ENCODE data around the gene ZFYVE28. TPM values are rescaled to one million over a fixed set of nuclear protein-coding genes. Genes with fewer than 3 reads are reported as not detected.

Gene ZFYVE28
- total RNA-seq, 4 donors from 2014 or later, result 20.6 to 153 (median 63.2) TPM

DNA sequence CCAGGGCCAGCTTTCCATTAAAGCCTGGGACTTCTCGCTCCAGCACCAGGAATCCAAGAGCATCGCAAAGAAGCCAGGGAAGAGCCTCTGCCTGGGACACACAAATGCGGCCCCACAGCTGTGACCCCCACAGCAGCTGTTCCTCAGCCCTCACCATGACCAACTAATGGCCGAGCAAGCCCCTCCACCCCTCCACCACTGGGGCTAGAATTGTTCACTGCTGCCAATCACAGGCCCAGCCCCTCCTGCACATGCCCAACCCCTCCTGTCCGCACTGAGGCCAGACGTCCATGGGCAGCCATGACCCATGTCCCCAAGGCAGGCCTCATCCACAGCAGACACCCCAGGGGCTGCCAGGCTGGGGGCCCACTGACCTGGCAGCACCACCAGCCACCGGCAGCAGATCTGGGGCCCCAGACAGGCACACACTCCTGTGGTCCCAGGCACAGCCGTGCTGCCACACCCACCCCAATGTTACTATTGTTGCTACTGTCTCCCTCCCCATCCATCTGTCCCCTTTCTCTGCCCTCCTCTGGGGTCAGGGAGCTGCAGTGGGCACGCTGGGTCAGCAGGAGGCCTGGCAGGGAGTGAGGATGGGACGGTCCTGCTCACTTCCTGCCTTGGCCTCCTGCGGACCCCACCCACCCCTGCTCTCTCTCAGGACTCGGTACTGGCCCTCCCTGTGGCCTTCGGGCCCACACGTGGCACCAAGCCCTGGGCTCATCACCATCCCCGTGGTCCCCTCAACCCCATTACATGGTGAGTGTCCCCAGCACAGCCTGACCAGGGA, 56.0 kb downstream of the ZFYVE28 start:
- TF ChIP-seq POLR2A (IDR thresholded peaks at IDR 0.05), result no peak
- TF ChIP-seq, protein P1, sequence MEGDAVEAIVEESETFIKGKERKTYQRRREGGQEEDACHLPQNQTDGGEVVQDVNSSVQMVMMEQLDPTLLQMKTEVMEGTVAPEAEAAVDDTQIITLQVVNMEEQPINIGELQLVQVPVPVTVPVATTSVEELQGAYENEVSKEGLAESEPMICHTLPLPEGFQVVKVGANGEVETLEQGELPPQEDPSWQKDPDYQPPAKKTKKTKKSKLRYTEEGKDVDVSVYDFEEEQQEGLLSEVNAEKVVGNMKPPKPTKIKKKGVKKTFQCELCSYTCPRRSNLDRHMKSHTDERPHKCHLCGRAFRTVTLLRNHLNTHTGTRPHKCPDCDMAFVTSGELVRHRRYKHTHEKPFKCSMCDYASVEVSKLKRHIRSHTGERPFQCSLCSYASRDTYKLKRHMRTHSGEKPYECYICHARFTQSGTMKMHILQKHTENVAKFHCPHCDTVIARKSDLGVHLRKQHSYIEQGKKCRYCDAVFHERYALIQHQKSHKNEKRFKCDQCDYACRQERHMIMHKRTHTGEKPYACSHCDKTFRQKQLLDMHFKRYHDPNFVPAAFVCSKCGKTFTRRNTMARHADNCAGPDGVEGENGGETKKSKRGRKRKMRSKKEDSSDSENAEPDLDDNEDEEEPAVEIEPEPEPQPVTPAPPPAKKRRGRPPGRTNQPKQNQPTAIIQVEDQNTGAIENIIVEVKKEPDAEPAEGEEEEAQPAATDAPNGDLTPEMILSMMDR (IDR thresholded peaks at IDR 0.05), result no peak
- no peak overlapping the region for H3K4me3 ChIP-seq
- H3K36me3 ChIP-seq, result no peaks in the 10 kb centered on the region
- H3K27me3 ChIP-seq, result no peaks in the 10 kb centered on the region
- H3K9me3 ChIP-seq, result no peaks in the 10 kb centered on the region
- H3K4me1 ChIP-seq, result peaks cover 0 to 31% (median 6%) of the 10 kb centered on the region in 4 donors
- peak overlapping the region in 3 of 4 donors; percentile 49 to 59 (median 50) for H3K27ac ChIP-seq
- DNase-seq, result peak in 1 of 3 donors; percentile 46

GRCh38 chr4:2361366-2362265, 56.8 kb downstream of the ZFYVE28 start:
- no peaks in the 10 kb centered on the region for H3K36me3 ChIP-seq
- H3K27me3 ChIP-seq, result no peaks in the 10 kb centered on the region
- H3K9me3 ChIP-seq, result no peaks in the 10 kb centered on the region
- no peak overlapping the region for H3K4me3 ChIP-seq
- peak in 1 of 3 donors; percentile 39 for DNase-seq
- TF ChIP-seq POLR2A (IDR thresholded peaks at IDR 0.05), result no peak
- TF ChIP-seq, protein P1 (IDR thresholded peaks at IDR 0.05), result no peak
- H3K4me1 ChIP-seq, result peaks cover 0 to 31% (median 6%) of the 10 kb centered on the region in 4 donors
- H3K27ac ChIP-seq, result no peak overlapping the region

DNA sequence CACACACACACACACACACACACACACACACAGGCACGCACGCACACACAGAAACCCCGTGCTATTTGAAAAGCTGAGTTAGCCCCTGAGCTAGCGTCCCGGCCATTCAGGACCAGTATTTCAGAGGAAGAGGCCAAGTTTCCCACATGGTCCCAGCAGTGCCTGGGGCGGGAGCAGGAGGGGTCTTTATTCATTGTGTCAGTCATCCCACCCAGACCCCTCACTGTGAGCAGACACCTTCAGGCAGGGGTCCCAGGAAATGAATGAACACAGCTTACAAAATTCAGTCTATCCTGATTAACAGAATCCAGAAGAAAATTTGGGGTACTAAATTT, 58.1 kb downstream of the ZFYVE28 start:
- DNase-seq, result no peak
- Histone ChIP-seq H3K27ac (no peak overlapping the region), H3K27me3 (no peaks in the 10 kb centered on the region), H3K36me3 (no peaks in the 10 kb centered on the region), H3K9me3 (no peaks in the 10 kb centered on the region), H3K4me3 (no peak overlapping the region), H3K4me1 (peaks cover 0 to 27% (median 6%) of the 10 kb centered on the region in 4 donors)
- TF ChIP-seq POLR2A (IDR thresholded peaks at IDR 0.05), result no peak
- TF ChIP-seq, protein P1 (IDR thresholded peaks at IDR 0.05), result no peak

- DNase-seq, result no peak
- Histone ChIP-seq H3K27ac (no peak overlapping the region), H3K4me1 (peaks cover 0 to 21% (median 6%) of the 10 kb centered on the region in 4 donors), H3K36me3 (no peaks in the 10 kb centered on the region), H3K4me3 (no peak overlapping the region), H3K9me3 (no peaks in the 10 kb centered on the region), H3K27me3 (no peaks in the 10 kb centered on the region)
- TF ChIP-seq POLR2A (IDR thresholded peaks at IDR 0.05), result no peak
- TF ChIP-seq, protein P1 (IDR thresholded peaks at IDR 0.05), result no peak
Measured at GRCh38 chr4:2359591-2360395, 58.7 kb downstream of the ZFYVE28 start.

Data from Peyer's patch (tissue), 4 donors.